Measurements from ENCODE around the gene GPC6. TPM values are rescaled to one million over a fixed set of nuclear protein-coding genes. Genes with fewer than 3 reads are reported as not detected.
"Not testable (repeated sequence)": the region's sequence is repeated elsewhere in the genome, so short reads cannot be mapped to it uniquely, and the experiment has no call there.

The GPC6 gene
- total RNA-seq, 4 donors from 2014 or later: 13.7 to 21.7 (median 16.5) TPM

GRCh38 chr13:94201022-94201421, 974.4 kb downstream of the GPC6 start:
- Histone ChIP-seq H3K27me3 (no peaks in the 10 kb centered on the region), H3K4me3 (no peak overlapping the region), H3K9me3 (no peaks in the 10 kb centered on the region), H3K27ac (no peak overlapping the region), H3K36me3 (no peaks in the 10 kb centered on the region), H3K4me1 (no peaks in the 10 kb centered on the region)
- 92% methylated on average over 5 to 6 of the region's 6 CpGs for WGBS, 2 donors (ENCODE audit: low coverage in 1 of 2)
- no peak for TF ChIP-seq POLR2A (IDR thresholded peaks at IDR 0.05)
- no peak for TF ChIP-seq POLR2AphosphoS5 (IDR thresholded peaks at IDR 0.05)
- no peak for TF ChIP-seq EP300 (IDR thresholded peaks at IDR 0.05)
- TF ChIP-seq CTCF (IDR thresholded peaks at IDR 0.05): no peak
- ATAC-seq: no peak

DNA sequence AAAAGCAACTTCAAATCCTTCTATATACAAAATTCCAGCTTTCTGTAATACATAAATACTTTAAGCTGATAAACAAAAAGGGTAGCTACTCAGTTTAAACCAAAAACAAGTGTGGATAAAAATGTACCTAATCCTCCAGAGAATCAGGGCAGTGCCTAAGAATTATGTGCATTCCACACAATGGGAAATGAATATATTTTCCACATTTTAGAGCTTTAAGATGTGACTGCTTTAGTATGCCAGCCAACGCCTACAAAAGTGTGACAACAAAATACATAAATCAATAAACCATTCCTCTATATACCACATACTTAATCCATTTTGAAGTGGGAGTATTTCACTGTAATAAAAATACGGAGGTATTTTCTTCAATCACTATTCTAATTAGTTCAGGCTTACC, 977.6 kb downstream of the GPC6 start:
- ATAC-seq: no peak
- no peak for TF ChIP-seq CTCF (IDR thresholded peaks at IDR 0.05)
- no peak for TF ChIP-seq EP300 (IDR thresholded peaks at IDR 0.05)
- TF ChIP-seq POLR2A (IDR thresholded peaks at IDR 0.05): no peak
- no peak for TF ChIP-seq POLR2AphosphoS5 (IDR thresholded peaks at IDR 0.05)
- Histone ChIP-seq H3K36me3 (no peaks in the 10 kb centered on the region), H3K4me1 (no peaks in the 10 kb centered on the region), H3K9me3 (no peaks in the 10 kb centered on the region), H3K27me3 (no peaks in the 10 kb centered on the region), H3K4me3 (no peak overlapping the region), H3K27ac (no peak overlapping the region)
- WGBS, 2 donors (ENCODE audit: low coverage in 1 of 2): 77% methylated on average over 2 of the region's 2 CpGs

DNA sequence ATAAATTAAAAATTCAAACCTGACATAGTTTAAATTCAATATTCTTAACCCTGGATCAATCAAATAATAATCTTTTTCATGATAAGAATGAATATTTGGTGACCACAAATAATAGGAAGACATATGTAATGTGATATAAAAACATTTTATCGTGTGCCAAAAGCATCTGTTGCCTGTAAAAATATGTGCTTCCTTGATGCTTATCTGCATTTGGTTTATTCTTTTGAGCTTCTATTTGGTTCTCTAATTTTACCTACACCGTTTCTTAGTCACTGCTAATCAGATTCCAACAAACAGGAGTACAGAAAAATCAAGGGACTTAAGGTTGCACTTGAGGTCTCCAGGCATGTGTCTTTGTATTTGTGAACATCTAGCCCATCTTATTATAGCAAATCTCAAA, 978.3 kb downstream of the GPC6 start:
- WGBS, 2 donors (ENCODE audit: low coverage in 1 of 2): 72 to 82% methylated on average over 2 of the region's 2 CpGs
- no peak overlapping the region for H3K27ac ChIP-seq
- no peaks in the 10 kb centered on the region for H3K36me3 ChIP-seq
- no peaks in the 10 kb centered on the region for H3K4me1 ChIP-seq
- TF ChIP-seq EP300 (IDR thresholded peaks at IDR 0.05): no peak
- TF ChIP-seq POLR2A (IDR thresholded peaks at IDR 0.05): no peak
- TF ChIP-seq CTCF (IDR thresholded peaks at IDR 0.05): no peak
- TF ChIP-seq POLR2AphosphoS5 (IDR thresholded peaks at IDR 0.05): no peak
- no peak overlapping the region for H3K4me3 ChIP-seq
- no peak for ATAC-seq
- no peaks in the 10 kb centered on the region for H3K9me3 ChIP-seq
- H3K27me3 ChIP-seq: no peaks in the 10 kb centered on the region

- Histone ChIP-seq H3K4me1 (no peaks in the 10 kb centered on the region), H3K27ac (no peak overlapping the region), H3K36me3 (no peaks in the 10 kb centered on the region), H3K27me3 (no peaks in the 10 kb centered on the region), H3K4me3 (no peak overlapping the region), H3K9me3 (no peaks in the 10 kb centered on the region)
- no peak for ATAC-seq
- 81% methylated on average over 3 of the region's 3 CpGs for WGBS, 2 donors (ENCODE audit: low coverage in 1 of 2)
- TF ChIP-seq EP300 (IDR thresholded peaks at IDR 0.05) (no peak), POLR2A (IDR thresholded peaks at IDR 0.05) (no peak), POLR2AphosphoS5 (IDR thresholded peaks at IDR 0.05) (no peak), CTCF (IDR thresholded peaks at IDR 0.05) (no peak)
Measured at GRCh38 chr13:94205896-94206295, 979.3 kb downstream of the GPC6 start.

DNA sequence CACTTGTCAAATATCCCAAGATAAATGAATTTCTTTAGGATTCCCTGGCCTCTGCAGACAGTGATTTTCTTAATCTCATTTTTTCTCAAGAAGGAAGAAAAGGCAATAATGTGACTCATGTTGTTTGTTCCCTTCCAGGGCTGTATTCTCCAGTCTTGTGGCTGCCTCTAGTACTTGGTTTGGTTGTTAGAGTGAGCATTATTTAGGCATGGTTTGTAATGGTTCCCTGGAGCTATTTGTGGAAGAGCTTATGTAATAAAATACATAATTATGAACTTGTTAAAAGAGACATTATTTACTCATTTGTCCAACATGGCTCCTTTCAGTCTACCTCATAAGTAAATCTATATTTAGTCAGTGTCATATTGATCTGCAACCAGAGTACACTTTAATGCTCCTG, 982.5 kb downstream of the GPC6 start:
- TF ChIP-seq CTCF (IDR thresholded peaks at IDR 0.05): no peak
- TF ChIP-seq POLR2A (IDR thresholded peaks at IDR 0.05): no peak
- no peak for TF ChIP-seq EP300 (IDR thresholded peaks at IDR 0.05)
- ATAC-seq: no peak
- Histone ChIP-seq H3K9me3 (no peaks in the 10 kb centered on the region), H3K36me3 (no peaks in the 10 kb centered on the region), H3K4me3 (no peak overlapping the region), H3K27ac (no peak overlapping the region), H3K4me1 (no peaks in the 10 kb centered on the region), H3K27me3 (no peaks in the 10 kb centered on the region)

DNA sequence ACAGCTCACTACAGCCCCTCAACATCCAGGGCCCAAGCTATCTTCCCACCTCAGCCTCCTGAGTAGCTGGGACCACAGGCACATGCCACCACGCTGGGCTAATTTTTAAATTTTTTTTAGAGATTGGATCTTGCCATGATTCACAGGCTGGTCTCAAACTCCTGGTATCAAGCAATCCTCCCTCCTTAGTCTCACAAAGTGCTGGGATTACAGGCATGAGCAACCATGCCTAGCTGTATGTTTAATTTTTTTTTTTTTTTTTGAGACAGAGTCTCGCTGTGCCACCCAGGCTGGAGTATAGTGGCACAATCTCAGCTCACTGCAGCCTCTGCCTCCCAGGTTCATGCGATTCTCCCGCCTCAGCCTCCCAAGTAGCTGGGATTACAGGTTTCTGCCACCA, 983.3 kb downstream of the GPC6 start:
- ATAC-seq, H3K4me3 ChIP-seq, H3K4me1 ChIP-seq, H3K36me3 ChIP-seq, H3K27ac ChIP-seq, H3K9me3 ChIP-seq, H3K27me3 ChIP-seq: not testable (repeated sequence)
- WGBS, 2 donors (ENCODE audit: low coverage in 1 of 2): 83 to 100% methylated on average over 1 to 2 of the region's 4 CpGs
